GM23338 (cell line): ENCODE data around the gene S100A14. TPM values are rescaled to one million over a fixed set of nuclear protein-coding genes. Genes with fewer than 3 reads are reported as not detected.

Source experiments
- ATAC-seq: fragments of 200-7000 bp; cut with Tn5 transposase; 3 replicates; pipeline ENCODE4 v1.9.1; 2020
- DNase-seq: peaks from one replicate; pipeline ENCODE4 v3.0.0-alpha.2; 2015; ENCODE audit warnings: low spot score
- H2AFZ ChIP-seq: fragments of 200-600 bp; sonication (generic); 2 replicates; pipeline ENCODE4 v1.8.0; 2016; ENCODE audit warnings: antibody characterized with exemption, mild to moderate bottlenecking, moderate library complexity
- H3F3A ChIP-seq: fragments of 200-600 bp; sonication (generic); replicated peaks from 2 replicates; pipeline ENCODE4 v1.8.0; 2017; ENCODE audit warnings: antibody characterized with exemption, mixed run types, low read depth
- H3K27ac ChIP-seq: fragments of 200-600 bp; sonication (generic); 2 replicates; pipeline ENCODE4 v1.6.1; 2016; ENCODE audit warnings: low read depth
- H3K27me3 ChIP-seq: fragments of 200-600 bp; sonication (generic); 2 replicates; pipeline ENCODE4 v1.8.0; 2016; ENCODE audit warnings: mild to moderate bottlenecking, mixed run types, moderate library complexity; ENCODE audit not compliant: insufficient read depth
- H3K36me3 ChIP-seq: fragments of 200-600 bp; sonication (generic); 2 replicates; pipeline ENCODE4 v1.8.0; 2016; ENCODE audit warnings: mild to moderate bottlenecking; ENCODE audit not compliant: insufficient read depth
- H3K4me1 ChIP-seq: fragments of 200-600 bp; sonication (generic); 2 replicates; pipeline ENCODE4 v1.8.0; 2016; ENCODE audit warnings: mild to moderate bottlenecking, moderate library complexity; ENCODE audit not compliant: insufficient read depth
- H3K4me2 ChIP-seq: fragments of 200-600 bp; sonication (generic); 2 replicates; pipeline ENCODE4 v1.7.1; 2017; ENCODE audit warnings: mixed run types
- H3K4me3 ChIP-seq: fragments of 200-600 bp; sonication (generic); 2 replicates; pipeline ENCODE4 v1.6.1; 2016; ENCODE audit warnings: mixed run types
- H3K79me2 ChIP-seq: fragments of 200-600 bp; sonication (generic); replicated peaks from 2 replicates; pipeline ENCODE4 v1.8.0; 2017; ENCODE audit warnings: mild to moderate bottlenecking; ENCODE audit not compliant: insufficient read depth
- H3K9me2 ChIP-seq: fragments of 200-600 bp; sonication (generic); 2 replicates; pipeline ENCODE4 v1.8.0; 2017; ENCODE audit not compliant: insufficient read depth
- H4K20me1 ChIP-seq: fragments of 200-600 bp; sonication (generic); replicated peaks from 2 replicates; pipeline ENCODE4 v1.8.0; 2017; ENCODE audit warnings: mild to moderate bottlenecking; ENCODE audit not compliant: insufficient read depth
- H3K27ac Mint-ChIP-seq: 2 replicates; pipeline ENCODE4 v1.8.0; 2020; ENCODE audit warnings: inconsistent platforms, mild to moderate bottlenecking, moderate library complexity, mixed read lengths
- H3K27me3 Mint-ChIP-seq: 3 replicates; pipeline ENCODE4 v1.8.0; 2022; ENCODE audit warnings: low read depth, mild to moderate bottlenecking, moderate library complexity, mixed read lengths, inconsistent platforms; ENCODE audit not compliant: insufficient read depth, poor library complexity
- H3K36me3 Mint-ChIP-seq: 3 replicates; pipeline ENCODE4 v1.8.0; 2021; ENCODE audit warnings: low read depth, mild to moderate bottlenecking, inconsistent platforms, moderate library complexity, mixed read lengths
- H3K4me1 Mint-ChIP-seq: 3 replicates; pipeline ENCODE4 v1.8.0; 2020; ENCODE audit warnings: mild to moderate bottlenecking, inconsistent platforms, mixed read lengths
- H3K4me3 Mint-ChIP-seq: 3 replicates; pipeline ENCODE4 v1.8.0; 2021; ENCODE audit warnings: moderate library complexity, mild to moderate bottlenecking, inconsistent platforms, mixed read lengths
- H3K9me3 Mint-ChIP-seq: 3 replicates; pipeline ENCODE4 v1.8.0; 2020; ENCODE audit warnings: moderate library complexity, mild to moderate bottlenecking, inconsistent platforms, mixed read lengths
- CREB1 ChIP-seq: fragments of 250-450 bp; sonication (Bioruptor Pico); IDR thresholded peaks from 2 replicates; pipeline ENCODE4 v1.5.0; 2020; ENCODE audit warnings: low read depth, mild to moderate bottlenecking, moderate library complexity
- CTCF ChIP-seq, 2 experiments: fragments of 200-600 bp in 1 of 2; sonication (generic) in 1 of 2; conservative IDR thresholded peaks; 2 replicates each; pipeline versions ENCODE4 v1.5.1 to v1.6.1; 2016 to 2017; ENCODE audit warnings: antibody characterized with exemption in 2 of 2, low read depth in 2 of 2, mild to moderate bottlenecking in 2 of 2, moderate library complexity in 1 of 2
- EZH2 ChIP-seq: fragments of 200-600 bp; sonication (generic); IDR thresholded peaks from one replicate; pipeline ENCODE4 v1.8.0; 2017; ENCODE audit warnings: antibody characterized with exemption, mild to moderate bottlenecking, low read depth; ENCODE audit not compliant: unreplicated experiment
- STAT1 ChIP-seq: IDR thresholded peaks from one replicate; pipeline ENCODE4 v1.6.1; 2016; ENCODE audit warnings: antibody characterized with exemption; ENCODE audit not compliant: unreplicated experiment
- ZNF462 ChIP-seq: fragments of 250-450 bp; sonication (Bioruptor Pico); IDR thresholded peaks from 2 replicates; pipeline ENCODE4 v1.5.0; 2020; ENCODE audit warnings: mild to moderate bottlenecking, moderate library complexity
- polyA plus RNA-seq: library from polyadenylated mRNA; unstranded; fragments of >200 nt; fragmentation: Nextera tagmentation; extraction: Ambion mirVana; gene quantifications from 2 replicates; pipeline ENCODE4 v1.2.1, GENCODE V29; 2016
- total RNA-seq: library from RNA; depleted of rRNA; stranded (reverse); fragments of >200 nt; shearing (Covaris generic); gene quantifications from 2 replicates; pipeline ENCODE4 v1.2.3, GENCODE V29; 2014

Gene S100A14
- total and polyA plus RNA-seq, 2 experiments from 2014 or later: 0.28 to 0.53 TPM

- TF ChIP-seq ZNF462 (CRISPR knock-in tag) (no peak), CTCF (conservative IDR thresholded peaks at IDR 0.05; ENCODE audit: low read depth in 2 of 2) (no peak), EZH2 (no peak)
These were observed 789 bp upstream of the S100A14 start (continued) for GRCh38 chr1:153616917-153617311.

- no peak overlapping the region for H3K4me3 ChIP-seq
- no peak overlapping the region for H3K4me2 ChIP-seq
- H3K27ac Mint-ChIP-seq: no peak overlapping the region
- H3F3A ChIP-seq: no peaks in the 10 kb centered on the region
- no peak for TF ChIP-seq STAT1
- TF ChIP-seq ZNF462 (CRISPR knock-in tag): no peak
- TF ChIP-seq CREB1 (CRISPR knock-in tag): no peak
- peaks cover 37% of the 10 kb centered on the region for H3K4me1 Mint-ChIP-seq
- H3K4me3 Mint-ChIP-seq: no peak overlapping the region
- no peaks in the 10 kb centered on the region for H3K79me2 ChIP-seq
- H2AFZ ChIP-seq: no peak overlapping the region
- DNase-seq: no peak
- no peak overlapping the region for H3K27ac ChIP-seq
- peaks cover 11% of the 10 kb centered on the region for H3K36me3 Mint-ChIP-seq
- H4K20me1 ChIP-seq: no peaks in the 10 kb centered on the region
- H3K36me3 ChIP-seq: no peaks in the 10 kb centered on the region
- no peaks in the 10 kb centered on the region for H3K27me3 ChIP-seq
- no peaks in the 10 kb centered on the region for H3K9me2 ChIP-seq
- peaks cover 14% of the 10 kb centered on the region for H3K27me3 Mint-ChIP-seq
- peaks cover 10% of the 10 kb centered on the region; the same call in 1 of the 2 replicates for H3K4me1 ChIP-seq
- no peaks in the 10 kb centered on the region for H3K9me3 Mint-ChIP-seq
- no peak for ATAC-seq
These were observed 719 bp downstream of the S100A14 start for GRCh38 chr1:153615406-153615805.
